ENCODE measurements around the gene NCS1.
"Not testable (repeated sequence)": the region's sequence is repeated elsewhere in the genome, so short reads cannot be mapped to it uniquely, and the experiment has no call there.

DNA sequence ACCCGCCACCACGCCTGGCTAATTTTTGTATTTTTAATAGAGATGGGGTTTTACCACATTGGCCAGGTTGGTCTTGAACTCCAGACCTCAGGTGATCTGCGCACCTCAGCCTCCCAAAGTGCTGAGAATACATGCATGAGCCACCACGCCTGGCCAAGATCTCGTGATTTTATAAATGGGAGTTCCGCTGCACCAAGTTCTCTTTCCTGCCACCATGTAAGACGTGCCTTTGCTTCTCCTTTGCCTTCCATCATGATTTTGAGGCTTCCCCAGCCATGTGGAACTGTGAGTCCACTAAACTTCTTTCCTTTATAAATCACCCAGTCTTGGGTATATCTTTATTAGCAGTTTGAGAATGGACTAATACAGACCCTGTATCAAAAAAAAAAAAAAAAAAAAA lies 85.9 kb downstream of the NCS1 start:
- TF ChIP-seq, protein P1, sequence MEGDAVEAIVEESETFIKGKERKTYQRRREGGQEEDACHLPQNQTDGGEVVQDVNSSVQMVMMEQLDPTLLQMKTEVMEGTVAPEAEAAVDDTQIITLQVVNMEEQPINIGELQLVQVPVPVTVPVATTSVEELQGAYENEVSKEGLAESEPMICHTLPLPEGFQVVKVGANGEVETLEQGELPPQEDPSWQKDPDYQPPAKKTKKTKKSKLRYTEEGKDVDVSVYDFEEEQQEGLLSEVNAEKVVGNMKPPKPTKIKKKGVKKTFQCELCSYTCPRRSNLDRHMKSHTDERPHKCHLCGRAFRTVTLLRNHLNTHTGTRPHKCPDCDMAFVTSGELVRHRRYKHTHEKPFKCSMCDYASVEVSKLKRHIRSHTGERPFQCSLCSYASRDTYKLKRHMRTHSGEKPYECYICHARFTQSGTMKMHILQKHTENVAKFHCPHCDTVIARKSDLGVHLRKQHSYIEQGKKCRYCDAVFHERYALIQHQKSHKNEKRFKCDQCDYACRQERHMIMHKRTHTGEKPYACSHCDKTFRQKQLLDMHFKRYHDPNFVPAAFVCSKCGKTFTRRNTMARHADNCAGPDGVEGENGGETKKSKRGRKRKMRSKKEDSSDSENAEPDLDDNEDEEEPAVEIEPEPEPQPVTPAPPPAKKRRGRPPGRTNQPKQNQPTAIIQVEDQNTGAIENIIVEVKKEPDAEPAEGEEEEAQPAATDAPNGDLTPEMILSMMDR (conservative IDR thresholded peaks at IDR 0.05; ENCODE audit: low read length): not testable (repeated sequence)
- TF ChIP-seq EZH2phosphoT487 (IDR thresholded peaks at IDR 0.05; ENCODE audit: borderline replicate concordance): not testable (repeated sequence)

All from Loucy (cell line).